ENCODE data around the gene ECI2.

Gene ECI2

GRCh38 chr6:4163408-4164116 lies 28.2 kb upstream of the ECI2 start:
- no peak overlapping the region for H3K4me3 ChIP-seq (ENCODE audit: low read length)
- no peak for DNase-seq (ENCODE audit: low read depth)
- TF ChIP-seq, protein P1, sequence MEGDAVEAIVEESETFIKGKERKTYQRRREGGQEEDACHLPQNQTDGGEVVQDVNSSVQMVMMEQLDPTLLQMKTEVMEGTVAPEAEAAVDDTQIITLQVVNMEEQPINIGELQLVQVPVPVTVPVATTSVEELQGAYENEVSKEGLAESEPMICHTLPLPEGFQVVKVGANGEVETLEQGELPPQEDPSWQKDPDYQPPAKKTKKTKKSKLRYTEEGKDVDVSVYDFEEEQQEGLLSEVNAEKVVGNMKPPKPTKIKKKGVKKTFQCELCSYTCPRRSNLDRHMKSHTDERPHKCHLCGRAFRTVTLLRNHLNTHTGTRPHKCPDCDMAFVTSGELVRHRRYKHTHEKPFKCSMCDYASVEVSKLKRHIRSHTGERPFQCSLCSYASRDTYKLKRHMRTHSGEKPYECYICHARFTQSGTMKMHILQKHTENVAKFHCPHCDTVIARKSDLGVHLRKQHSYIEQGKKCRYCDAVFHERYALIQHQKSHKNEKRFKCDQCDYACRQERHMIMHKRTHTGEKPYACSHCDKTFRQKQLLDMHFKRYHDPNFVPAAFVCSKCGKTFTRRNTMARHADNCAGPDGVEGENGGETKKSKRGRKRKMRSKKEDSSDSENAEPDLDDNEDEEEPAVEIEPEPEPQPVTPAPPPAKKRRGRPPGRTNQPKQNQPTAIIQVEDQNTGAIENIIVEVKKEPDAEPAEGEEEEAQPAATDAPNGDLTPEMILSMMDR (conservative IDR thresholded peaks at IDR 0.05; ENCODE audit: low read length): no peak

DNA sequence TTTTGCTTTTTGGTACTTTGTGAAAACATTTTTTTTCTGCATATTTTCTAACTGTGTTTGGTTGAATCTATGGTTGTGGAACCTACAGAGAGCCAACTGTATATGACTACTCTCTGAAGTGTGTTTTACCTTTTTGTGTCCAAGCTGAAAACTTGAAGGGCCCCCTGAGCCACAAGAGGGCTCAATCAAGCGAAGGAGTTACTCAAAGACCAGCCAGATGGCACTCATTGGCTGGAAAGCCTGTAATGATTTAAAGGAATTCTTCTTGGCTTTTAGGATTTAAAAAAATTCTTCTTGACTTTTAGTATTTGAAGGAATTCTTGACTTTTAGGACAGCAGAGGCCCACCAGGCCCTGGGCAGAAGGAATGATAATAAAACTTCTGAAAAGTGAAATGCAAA lies 27.0 kb upstream of the ECI2 start:
- no peak for DNase-seq (ENCODE audit: low read depth)

GRCh38 chr6:4159491-4159890 lies 24.1 kb upstream of the ECI2 start:
- no peak overlapping the region for H3K4me3 ChIP-seq (ENCODE audit: low read length)
- TF ChIP-seq, protein P1 (conservative IDR thresholded peaks at IDR 0.05; ENCODE audit: low read length): no peak
- DNase-seq (ENCODE audit: low read depth): no peak

More for the DNA sequence above, 27.0 kb upstream of the ECI2 start:
- TF ChIP-seq, protein P1 (conservative IDR thresholded peaks at IDR 0.05; ENCODE audit: low read length): no peak
- H3K4me3 ChIP-seq (ENCODE audit: low read length): no peak overlapping the region

GRCh38 chr6:4157506-4157905 lies 22.1 kb upstream of the ECI2 start:
- TF ChIP-seq, protein P1 (conservative IDR thresholded peaks at IDR 0.05; ENCODE audit: low read length): no peak
- no peak overlapping the region for H3K4me3 ChIP-seq (ENCODE audit: low read length)
- peak; percentile 33 for DNase-seq (ENCODE audit: low read depth)

DNA sequence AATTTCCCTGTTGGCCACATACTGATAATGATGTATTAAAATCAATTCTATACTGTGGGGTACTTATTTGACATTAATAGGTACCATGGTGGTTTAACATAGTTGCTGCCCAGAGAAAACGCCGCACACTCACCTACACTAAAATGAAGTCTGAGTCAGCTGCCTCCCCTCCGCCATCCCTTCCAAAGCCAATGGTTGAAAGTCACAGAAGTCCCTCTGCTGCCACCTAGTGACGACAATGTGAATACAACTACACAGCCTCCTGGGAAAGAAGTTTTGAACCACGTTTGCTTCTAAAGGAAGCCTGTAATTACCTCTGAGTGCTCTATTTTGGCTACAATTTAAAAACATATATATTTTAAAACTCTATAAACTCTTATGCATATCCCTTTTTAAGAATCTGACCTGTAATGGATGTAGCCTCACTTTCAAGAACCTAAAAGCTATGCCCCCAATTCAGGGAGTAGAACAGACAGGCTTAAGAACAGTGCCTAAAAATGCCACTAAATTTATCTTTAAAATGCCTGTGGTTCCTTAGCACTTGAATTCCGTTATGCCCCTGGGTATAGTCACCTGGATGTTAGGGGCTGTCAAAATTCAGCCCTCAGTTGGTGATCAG lies 20.6 kb upstream of the ECI2 start:
- peak; percentile 80 for DNase-seq (ENCODE audit: low read depth)
- TF ChIP-seq, protein P1 (conservative IDR thresholded peaks at IDR 0.05; ENCODE audit: low read length): peak; percentile 92
- H3K4me3 ChIP-seq (ENCODE audit: low read length): no peak overlapping the region

DNA sequence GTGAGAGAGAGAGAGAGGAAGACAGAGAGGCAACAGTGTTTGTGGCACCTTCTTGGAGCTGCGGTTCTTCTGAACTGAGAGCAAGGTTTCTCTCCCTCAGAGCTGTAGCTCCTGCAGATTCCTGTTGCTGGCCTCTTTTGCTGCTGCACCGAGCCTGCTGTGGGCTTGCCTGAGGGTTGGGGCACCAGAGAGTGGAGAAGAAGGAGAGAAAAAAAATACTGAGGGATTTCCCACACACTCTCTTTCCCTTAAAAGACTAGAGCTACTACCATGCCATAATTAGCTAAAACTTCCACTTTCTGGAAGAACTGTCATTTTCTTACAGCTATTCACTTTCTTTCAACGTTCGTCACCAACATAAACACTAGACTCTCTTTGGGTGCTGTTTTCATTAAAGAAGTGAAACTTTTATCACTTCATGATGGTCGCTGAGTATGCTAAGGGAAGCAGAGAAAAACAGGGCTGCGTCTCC lies 18.2 kb upstream of the ECI2 start:
- H3K4me3 ChIP-seq (ENCODE audit: low read length): no peak overlapping the region
- TF ChIP-seq, protein P1 (conservative IDR thresholded peaks at IDR 0.05; ENCODE audit: low read length): no peak
- no peak for DNase-seq (ENCODE audit: low read depth)

GRCh38 chr6:4145083-4145482 lies 9.7 kb upstream of the ECI2 start:
- TF ChIP-seq, protein P1 (conservative IDR thresholded peaks at IDR 0.05; ENCODE audit: low read length): no peak
- DNase-seq (ENCODE audit: low read depth): no peak
- H3K4me3 ChIP-seq (ENCODE audit: low read length): no peak overlapping the region
